AG09319 (cell line): ENCODE measurements around the gene NPIPB13.
"Not testable (repeated sequence)": the region's sequence is repeated elsewhere in the genome, so short reads cannot be mapped to it uniquely, and the experiment has no call there.

ENCODE experiments used
- DNase-seq: peaks from one replicate; pipeline ENCODE4 v3.0.0-alpha.2; 2010; ENCODE audit warnings: low read depth; ENCODE audit errors: extremely low read depth

The NPIPB13 gene

GRCh38 chr16:30248379-30248778 is at the start of gene NPIPB13:
Gene NPIPB13 (minus strand): TSS chr16:30248479. CDS start chr16:30245573, 2,906 bp downstream.
- DNase-seq: not testable (repeated sequence)

GRCh38 chr16:30282357-30282756 is 34.1 kb upstream of the NPIPB13 start:
- DNase-seq: not testable (repeated sequence)

- not testable (repeated sequence) for DNase-seq
Observed at GRCh38 chr16:30278523-30278922, 30.2 kb upstream of the NPIPB13 start.

- DNase-seq: not testable (repeated sequence)
Observed at GRCh38 chr16:30217082-30217481, 31.2 kb downstream of the NPIPB13 start.

GRCh38 chr16:30211414-30211813 is 36.9 kb downstream of the NPIPB13 start:
- DNase-seq: not testable (repeated sequence)

- DNase-seq: not testable (repeated sequence)
Observed at GRCh38 chr16:30209032-30209431, 39.2 kb downstream of the NPIPB13 start.

- not testable (repeated sequence) for DNase-seq
Observed at GRCh38 chr16:30207063-30207704, 41.1 kb downstream of the NPIPB13 start.

GRCh38 chr16:30206252-30206651 is 42.0 kb downstream of the NPIPB13 start:
- DNase-seq: not testable (repeated sequence)

GRCh38 chr16:30205541-30206236 is 42.6 kb downstream of the NPIPB13 start:
- DNase-seq: not testable (repeated sequence)

- DNase-seq: not testable (repeated sequence)
Observed at GRCh38 chr16:30199608-30200343, 48.5 kb downstream of the NPIPB13 start.

- not testable (repeated sequence) for DNase-seq
Observed at GRCh38 chr16:30199049-30199448, 49.2 kb downstream of the NPIPB13 start, which contains the start of gene SULT1A3. Gene SULT1A3 (plus strand): TSS chr16:30199255. CDS start chr16:30200729, 1,474 bp downstream.
